ENCODE data around the gene KIF16B. TPM values are rescaled to one million over a fixed set of nuclear protein-coding genes. Genes with fewer than 3 reads are reported as not detected.

KIF16B gene
- total RNA-seq, 4 donors from 2014 or later = 19.9 to 40.2 (median 20.5) TPM

DNA sequence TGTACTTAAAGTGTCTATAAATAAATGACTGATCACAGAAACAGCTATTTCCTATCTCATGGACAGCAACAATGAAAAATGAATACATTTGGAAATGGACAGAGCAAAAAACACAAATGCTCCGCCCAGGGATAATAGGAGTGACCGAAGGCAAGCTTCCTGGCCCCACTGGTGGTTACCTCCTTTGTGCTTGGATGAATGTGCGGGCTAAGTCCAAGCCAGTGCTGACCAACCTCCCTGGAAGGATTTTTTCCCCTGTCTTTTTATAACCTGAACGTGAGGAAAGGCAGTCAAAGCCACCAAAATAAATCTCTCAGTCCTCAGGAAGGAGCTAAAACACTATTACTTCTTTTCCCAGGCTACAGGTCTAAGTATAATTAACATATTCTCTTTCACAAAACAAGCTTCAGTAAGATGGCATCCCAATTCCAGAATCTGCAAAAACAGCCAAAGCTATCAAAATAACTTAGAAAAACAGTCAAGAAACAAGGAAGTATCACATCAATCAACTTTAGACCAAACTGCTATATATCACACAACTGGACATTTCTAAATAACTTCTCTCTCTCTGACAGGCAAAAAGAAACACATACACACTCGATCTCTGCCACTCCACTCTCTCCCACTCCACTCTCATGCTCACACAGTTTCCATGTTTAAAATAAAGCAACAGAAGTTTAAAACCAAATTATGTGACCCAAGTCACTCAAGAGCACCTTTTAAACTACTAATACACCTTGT, 10.0 kb downstream of the KIF16B start:
- peak overlapping the region in 3 of 4 donors; percentile 11 to 58 (median 16) for H3K27ac ChIP-seq
- H3K36me3 ChIP-seq = no peaks in the 10 kb centered on the region
- no peaks in the 10 kb centered on the region for H3K9me3 ChIP-seq
- peaks cover 0 to 24% (median 0%) of the 10 kb centered on the region in 4 donors for H3K4me1 ChIP-seq
- no peaks in the 10 kb centered on the region for H3K27me3 ChIP-seq
- 45 to 49% methylated on average over 5 of the region's 5 CpGs for WGBS, 2 donors
- no peak for TF ChIP-seq POLR2A (IDR thresholded peaks at IDR 0.05)
- TF ChIP-seq EP300 (IDR thresholded peaks at IDR 0.05) = no peak
- TF ChIP-seq, protein P1, sequence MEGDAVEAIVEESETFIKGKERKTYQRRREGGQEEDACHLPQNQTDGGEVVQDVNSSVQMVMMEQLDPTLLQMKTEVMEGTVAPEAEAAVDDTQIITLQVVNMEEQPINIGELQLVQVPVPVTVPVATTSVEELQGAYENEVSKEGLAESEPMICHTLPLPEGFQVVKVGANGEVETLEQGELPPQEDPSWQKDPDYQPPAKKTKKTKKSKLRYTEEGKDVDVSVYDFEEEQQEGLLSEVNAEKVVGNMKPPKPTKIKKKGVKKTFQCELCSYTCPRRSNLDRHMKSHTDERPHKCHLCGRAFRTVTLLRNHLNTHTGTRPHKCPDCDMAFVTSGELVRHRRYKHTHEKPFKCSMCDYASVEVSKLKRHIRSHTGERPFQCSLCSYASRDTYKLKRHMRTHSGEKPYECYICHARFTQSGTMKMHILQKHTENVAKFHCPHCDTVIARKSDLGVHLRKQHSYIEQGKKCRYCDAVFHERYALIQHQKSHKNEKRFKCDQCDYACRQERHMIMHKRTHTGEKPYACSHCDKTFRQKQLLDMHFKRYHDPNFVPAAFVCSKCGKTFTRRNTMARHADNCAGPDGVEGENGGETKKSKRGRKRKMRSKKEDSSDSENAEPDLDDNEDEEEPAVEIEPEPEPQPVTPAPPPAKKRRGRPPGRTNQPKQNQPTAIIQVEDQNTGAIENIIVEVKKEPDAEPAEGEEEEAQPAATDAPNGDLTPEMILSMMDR (IDR thresholded peaks at IDR 0.05) = no peak
- DNase-seq (ENCODE audit: low spot score in 2 of 2) = no peak
- no peak overlapping the region for H3K4me3 ChIP-seq

DNA sequence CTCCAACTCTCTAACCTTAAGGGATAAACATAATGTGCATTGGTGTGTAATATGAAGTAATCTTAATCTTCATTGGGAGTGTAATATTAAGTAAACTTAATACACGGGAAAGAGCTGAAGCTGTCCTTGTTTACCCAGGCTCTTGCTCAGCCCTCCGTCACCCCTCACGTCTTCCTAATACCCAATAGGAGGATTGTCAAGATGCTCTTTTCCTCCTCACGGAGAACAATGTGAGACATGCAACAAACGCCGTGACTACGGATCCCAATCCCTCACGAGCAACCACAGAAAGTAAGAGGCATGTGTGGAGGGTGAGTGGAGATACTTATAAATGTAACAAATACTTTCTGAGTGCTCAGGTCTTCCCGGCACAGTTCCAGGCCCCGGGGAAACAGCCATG, 11.0 kb downstream of the KIF16B start:
- H3K4me1 ChIP-seq = peaks cover 0 to 24% (median 0%) of the 10 kb centered on the region in 4 donors
- WGBS, 2 donors = 42 to 63% methylated on average over 10 of the region's 10 CpGs
- no peak overlapping the region for H3K4me3 ChIP-seq
- TF ChIP-seq POLR2A (IDR thresholded peaks at IDR 0.05) (no peak), EP300 (IDR thresholded peaks at IDR 0.05) (no peak)
- TF ChIP-seq, protein P1 (IDR thresholded peaks at IDR 0.05) = no peak
- DNase-seq (ENCODE audit: low spot score in 2 of 2) = no peak
- peak overlapping the region in 1 of 4 donors; percentile 68 for H3K27ac ChIP-seq
- H3K9me3 ChIP-seq = no peaks in the 10 kb centered on the region
- no peaks in the 10 kb centered on the region for H3K36me3 ChIP-seq
- no peaks in the 10 kb centered on the region for H3K27me3 ChIP-seq

DNA sequence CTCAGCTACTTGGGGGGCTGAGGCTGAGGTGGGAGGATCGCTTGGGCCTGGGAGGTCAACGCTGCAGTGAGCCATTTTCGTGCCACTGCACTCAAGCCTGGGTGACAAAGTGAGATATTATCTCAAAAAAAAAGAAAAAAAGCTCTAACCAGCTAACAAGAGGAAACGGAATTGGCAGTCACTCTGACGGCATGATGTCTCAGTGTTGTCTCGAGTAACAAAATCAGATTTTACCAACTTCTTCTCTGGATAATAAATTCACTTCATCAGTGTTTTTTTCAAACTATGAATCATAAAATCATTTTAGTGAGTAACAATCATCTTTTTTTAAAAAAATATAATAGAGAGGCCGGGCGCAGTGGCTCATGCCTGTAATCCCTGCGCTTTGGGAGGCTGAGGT, 12.6 kb downstream of the KIF16B start:
- Histone ChIP-seq H3K4me1 (peaks cover 0 to 34% (median 3%) of the 10 kb centered on the region in 4 donors), H3K9me3 (no peaks in the 10 kb centered on the region), H3K27me3 (no peaks in the 10 kb centered on the region), H3K4me3 (no peak overlapping the region), H3K36me3 (no peaks in the 10 kb centered on the region), H3K27ac (peak overlapping the region in 1 of 4 donors; percentile 68)
- 56 to 58% methylated on average over 9 of the region's 9 CpGs for WGBS, 2 donors
- DNase-seq (ENCODE audit: low spot score in 2 of 2) = no peak
- no peak for TF ChIP-seq EP300 (IDR thresholded peaks at IDR 0.05)
- no peak for TF ChIP-seq POLR2A (IDR thresholded peaks at IDR 0.05)
- TF ChIP-seq, protein P1 (IDR thresholded peaks at IDR 0.05) = no peak

DNA sequence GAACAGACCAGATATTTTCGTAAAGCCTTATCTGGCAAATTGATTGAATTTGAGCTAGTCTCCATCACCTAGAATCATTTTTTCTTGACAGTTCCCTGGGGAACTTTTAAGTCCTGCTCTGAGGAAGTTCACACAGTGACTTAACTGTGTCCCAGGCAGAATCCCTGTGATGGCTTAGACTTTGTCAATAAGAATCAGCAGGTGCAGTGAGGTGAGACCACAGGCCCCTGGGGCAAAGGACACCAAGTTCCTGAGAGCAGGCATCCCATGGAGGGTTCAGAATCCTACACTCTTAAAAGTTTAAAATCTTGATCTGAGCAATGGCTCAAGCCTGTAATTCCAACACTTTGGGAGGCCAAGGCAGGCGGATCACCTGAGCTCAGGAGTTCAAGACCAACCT, 13.0 kb downstream of the KIF16B start:
- Histone ChIP-seq H3K4me3 (no peak overlapping the region), H3K9me3 (no peaks in the 10 kb centered on the region), H3K36me3 (no peaks in the 10 kb centered on the region), H3K4me1 (peaks cover 0 to 35% (median 3%) of the 10 kb centered on the region in 4 donors), H3K27ac (peak overlapping the region in 1 of 4 donors; percentile 50), H3K27me3 (no peaks in the 10 kb centered on the region)
- TF ChIP-seq POLR2A (IDR thresholded peaks at IDR 0.05) = no peak
- TF ChIP-seq, protein P1 (IDR thresholded peaks at IDR 0.05) = no peak
- TF ChIP-seq EP300 (IDR thresholded peaks at IDR 0.05) = no peak
- no peak for DNase-seq (ENCODE audit: low spot score in 2 of 2)
- WGBS, 2 donors = 92 to 98% methylated on average over 2 of the region's 2 CpGs

DNA sequence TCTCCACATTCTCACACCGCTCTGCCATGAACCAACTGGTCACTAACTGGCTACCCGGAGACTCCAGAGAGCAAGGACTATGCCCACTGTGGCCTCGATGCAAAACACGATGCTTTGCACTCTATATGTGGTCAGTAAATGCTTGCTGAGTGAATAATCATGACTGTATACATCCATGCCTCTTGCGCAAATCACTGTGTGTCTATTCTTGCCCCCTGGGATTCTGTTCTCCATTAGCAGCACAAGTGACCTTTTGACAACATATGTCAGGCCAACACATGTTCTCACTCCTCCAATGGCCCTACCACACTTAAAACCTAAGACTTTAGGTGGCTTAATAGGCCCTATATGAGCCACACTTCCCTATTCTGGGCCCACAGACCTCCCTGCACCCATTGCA, 16.9 kb downstream of the KIF16B start:
- Histone ChIP-seq H3K36me3 (peaks cover 0 to 5% (median 0%) of the 10 kb centered on the region in 3 donors), H3K4me3 (no peak overlapping the region), H3K9me3 (no peaks in the 10 kb centered on the region), H3K4me1 (peaks cover 0 to 34% (median 3%) of the 10 kb centered on the region in 4 donors), H3K27ac (no peak overlapping the region), H3K27me3 (no peaks in the 10 kb centered on the region)
- TF ChIP-seq, protein P1 (IDR thresholded peaks at IDR 0.05) = no peak
- TF ChIP-seq POLR2A (IDR thresholded peaks at IDR 0.05) = no peak
- no peak for TF ChIP-seq EP300 (IDR thresholded peaks at IDR 0.05)
- DNase-seq (ENCODE audit: low spot score in 2 of 2) = no peak
- WGBS, 2 donors = 91 to 92% methylated on average over 5 of the region's 5 CpGs
